Fibroblast of pulmonary artery (primary cell): ENCODE results near the gene PNPLA2.

Experiments used
- DNase-seq: peaks from one replicate; pipeline ENCODE4 v3.0.0-alpha.2; 2010; ENCODE audit warnings: low read depth
- H3K4me3 ChIP-seq: replicated peaks from 2 replicates; pipeline ENCODE4 v1.5.1; 2011; ENCODE audit warnings: low read depth, mild to moderate bottlenecking, control low read depth, low read length, moderate library complexity
- TF ChIP-seq, protein P1 (sequence below): IDR thresholded peaks from 2 replicates; pipeline ENCODE4 v1.5.1; 2011; ENCODE audit warnings: mild to moderate bottlenecking, control low read depth, low read length, inconsistent platforms; ENCODE audit errors: missing control alignments

PNPLA2 gene

DNA sequence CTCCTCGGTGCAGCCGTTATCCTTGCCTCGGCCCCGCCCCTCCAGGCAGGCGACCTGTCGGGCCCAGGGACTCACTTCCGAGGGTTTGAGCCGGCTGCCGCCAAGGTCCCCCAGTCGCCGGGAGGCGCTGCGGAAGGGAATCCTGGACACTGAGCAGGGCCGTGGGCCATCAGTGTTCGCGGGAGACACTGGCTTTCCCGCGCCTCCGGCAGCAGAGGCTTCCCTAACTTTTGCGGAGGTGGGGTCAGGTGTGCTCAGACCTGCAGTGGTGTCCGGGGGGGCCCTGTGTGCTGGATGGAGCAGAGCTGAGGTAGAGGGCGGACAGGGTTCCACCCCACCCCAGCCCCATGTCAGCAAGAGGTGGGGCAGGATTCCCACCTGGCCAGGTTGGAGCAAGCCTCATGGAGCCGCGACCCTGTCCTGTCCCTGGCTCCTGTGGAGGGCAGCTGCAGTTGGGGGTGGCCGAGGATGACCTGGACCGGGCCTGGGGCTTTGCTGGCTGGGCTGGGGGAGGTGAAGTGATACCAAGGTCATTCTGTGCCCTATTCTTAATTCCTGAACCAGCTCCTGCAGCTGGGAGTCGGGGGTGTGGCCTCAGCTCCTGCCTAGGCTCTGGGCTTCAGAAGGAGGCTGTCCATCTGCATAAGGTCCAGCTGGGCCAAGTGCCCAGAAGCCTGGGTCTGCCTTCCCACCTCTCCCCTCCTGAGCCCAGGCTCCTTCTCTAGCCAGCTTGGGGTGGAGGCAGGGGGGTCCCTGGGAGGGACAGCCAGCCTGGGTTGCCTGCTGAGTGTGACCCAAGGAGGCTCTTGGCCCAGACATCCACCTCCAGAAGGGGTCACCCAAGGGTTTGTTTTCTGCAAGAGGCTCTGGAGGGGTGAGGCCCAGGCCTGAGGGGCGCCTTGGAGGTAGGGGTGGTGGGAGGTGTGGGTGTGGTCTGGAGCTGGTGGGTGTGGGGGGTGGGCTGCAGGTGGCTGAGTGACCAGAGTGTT is 32.4 kb downstream of the PNPLA2 start:
- no peak overlapping the region for H3K4me3 ChIP-seq
- TF ChIP-seq, protein P1, sequence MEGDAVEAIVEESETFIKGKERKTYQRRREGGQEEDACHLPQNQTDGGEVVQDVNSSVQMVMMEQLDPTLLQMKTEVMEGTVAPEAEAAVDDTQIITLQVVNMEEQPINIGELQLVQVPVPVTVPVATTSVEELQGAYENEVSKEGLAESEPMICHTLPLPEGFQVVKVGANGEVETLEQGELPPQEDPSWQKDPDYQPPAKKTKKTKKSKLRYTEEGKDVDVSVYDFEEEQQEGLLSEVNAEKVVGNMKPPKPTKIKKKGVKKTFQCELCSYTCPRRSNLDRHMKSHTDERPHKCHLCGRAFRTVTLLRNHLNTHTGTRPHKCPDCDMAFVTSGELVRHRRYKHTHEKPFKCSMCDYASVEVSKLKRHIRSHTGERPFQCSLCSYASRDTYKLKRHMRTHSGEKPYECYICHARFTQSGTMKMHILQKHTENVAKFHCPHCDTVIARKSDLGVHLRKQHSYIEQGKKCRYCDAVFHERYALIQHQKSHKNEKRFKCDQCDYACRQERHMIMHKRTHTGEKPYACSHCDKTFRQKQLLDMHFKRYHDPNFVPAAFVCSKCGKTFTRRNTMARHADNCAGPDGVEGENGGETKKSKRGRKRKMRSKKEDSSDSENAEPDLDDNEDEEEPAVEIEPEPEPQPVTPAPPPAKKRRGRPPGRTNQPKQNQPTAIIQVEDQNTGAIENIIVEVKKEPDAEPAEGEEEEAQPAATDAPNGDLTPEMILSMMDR: no peak
- no peak for DNase-seq

DNA sequence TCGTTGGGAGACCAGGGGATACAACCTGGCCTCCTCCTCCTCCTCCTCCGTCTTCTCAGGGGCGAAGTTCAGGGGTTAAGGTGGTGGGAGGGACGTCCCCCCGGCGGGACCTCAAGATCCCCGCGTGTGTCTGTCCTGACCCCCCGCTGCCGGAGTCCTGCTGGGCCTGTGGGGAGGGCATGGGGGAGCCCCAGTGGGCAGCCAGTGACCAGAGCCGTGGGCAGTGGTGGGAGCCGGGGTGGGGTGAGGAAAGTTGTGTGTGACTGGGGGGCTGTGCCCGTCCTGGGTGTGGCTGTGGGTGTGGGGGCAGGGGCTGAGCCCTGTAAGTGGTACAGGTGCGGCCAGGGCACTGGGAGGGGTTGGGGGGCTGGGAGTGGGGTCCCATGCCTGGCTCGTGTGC is 34.0 kb downstream of the PNPLA2 start:
- DNase-seq: no peak
- no peak overlapping the region for H3K4me3 ChIP-seq
- TF ChIP-seq, protein P1: no peak

DNA sequence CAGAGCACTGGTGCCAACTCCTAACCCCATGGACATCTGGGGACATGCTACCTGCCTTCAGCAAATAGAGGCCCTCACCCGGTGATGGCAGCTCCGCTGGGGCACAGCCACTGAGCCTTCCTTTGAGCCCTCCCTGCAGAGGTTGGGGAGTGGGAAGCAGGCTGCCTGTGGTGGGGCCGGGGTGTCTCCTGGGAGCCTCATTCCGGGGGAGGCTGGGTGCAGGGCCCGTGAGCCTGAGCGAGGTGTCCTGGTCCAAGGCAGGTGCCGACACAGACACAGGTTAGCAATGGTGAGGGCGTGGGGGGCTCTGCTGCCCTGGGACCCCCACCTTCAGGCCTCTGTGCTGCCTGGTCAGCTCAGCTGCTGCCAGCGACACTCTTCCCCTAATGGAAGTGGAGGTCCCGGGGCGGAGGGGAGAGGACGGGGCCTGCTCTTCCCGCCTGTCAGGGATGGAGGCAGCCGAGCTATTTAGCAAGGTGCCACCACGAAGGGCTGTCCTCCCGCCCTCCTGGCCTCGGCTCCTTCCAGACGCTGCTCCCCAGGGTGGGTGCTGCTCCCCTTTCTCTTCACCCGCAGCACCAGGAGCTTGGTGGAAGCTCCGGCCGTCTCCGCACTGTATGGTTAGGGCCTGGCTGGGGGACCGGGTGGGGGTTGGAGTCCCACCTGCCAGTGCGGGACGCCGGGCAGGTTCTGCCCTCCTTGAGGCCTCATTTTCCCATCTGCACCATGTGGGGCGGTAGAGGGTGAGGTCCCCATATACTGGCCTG is 35.2 kb downstream of the PNPLA2 start:
- no peak for DNase-seq
- TF ChIP-seq, protein P1: no peak
- no peak overlapping the region for H3K4me3 ChIP-seq

DNA sequence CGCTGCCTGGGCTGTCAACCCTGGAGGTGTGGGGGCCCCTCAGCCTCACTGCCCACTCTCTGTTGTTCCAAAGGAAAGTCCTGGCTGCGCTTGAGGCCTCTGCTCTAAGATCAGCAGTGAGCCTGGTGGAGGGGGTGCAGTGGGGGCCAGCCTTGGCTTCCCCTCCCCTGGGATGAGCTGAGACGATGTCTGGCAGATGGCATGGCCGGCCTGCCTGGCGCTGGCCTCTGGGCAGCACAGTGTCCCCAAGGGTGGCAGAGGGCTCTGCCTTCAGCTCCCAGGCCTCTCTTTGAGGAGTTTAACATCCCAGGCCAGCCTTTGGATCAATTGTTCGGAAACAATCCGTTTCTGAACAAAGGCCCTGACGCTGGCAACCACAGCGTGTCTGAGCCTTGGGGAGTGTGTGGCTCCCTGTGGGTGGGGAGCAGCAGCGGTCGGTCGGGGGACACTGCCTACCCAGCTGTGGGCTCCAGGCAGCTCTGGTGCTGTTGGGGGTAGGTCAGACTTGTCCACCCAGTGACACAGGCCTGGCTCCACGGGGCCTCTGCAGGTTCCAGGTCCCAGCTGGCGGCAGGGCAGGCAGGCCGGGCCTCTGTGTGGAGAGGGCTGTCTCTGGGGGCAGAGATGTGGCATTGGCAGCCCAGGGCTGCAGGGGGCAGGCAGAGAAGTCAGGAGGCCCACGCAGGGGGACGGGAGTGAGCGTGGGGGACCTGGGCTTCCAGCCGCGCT is 36.1 kb downstream of the PNPLA2 start:
- no peak overlapping the region for H3K4me3 ChIP-seq
- DNase-seq: no peak
- TF ChIP-seq, protein P1: no peak

DNA sequence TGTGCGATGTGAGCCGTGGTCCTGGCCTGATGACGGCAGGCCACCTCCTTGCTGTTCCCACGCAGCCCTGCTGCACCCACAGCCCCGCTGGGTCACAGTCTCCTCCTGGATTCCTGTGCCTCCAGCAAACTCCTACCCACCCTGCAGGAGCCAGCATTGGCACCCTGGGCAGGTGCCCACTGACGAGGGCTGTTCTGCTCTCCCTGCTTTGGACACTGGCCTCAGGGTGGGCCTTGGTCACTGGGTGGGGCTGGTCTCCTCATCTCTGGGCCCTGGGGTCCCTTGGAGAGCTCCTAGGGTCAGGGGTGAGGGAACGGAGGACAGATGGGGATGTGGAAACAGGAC is 36.6 kb downstream of the PNPLA2 start:
- H3K4me3 ChIP-seq: no peak overlapping the region

DNA sequence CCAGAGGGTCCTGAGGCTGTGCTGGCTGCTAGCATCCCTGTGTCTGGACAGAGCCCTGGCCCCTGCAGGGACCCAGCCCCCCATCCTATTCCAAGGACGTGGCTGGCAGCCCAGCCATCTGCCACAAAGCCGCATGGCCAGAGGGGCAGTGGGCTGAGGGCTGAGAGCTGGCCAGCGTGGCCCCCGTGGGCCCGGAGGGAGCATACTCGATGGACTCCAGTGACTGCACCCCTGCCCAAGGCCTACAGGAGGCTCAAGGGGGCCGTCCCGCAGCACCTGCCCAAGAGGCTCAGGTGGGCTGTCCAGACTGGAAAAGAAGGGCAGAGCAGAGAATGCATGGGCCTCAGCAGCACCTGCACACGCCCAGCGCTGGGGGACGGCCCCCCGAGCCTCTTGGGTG is 37.1 kb downstream of the PNPLA2 start:
- no peak overlapping the region for H3K4me3 ChIP-seq
- no peak for DNase-seq
- TF ChIP-seq, protein P1: no peak

More for the DNA sequence above, 36.6 kb downstream of the PNPLA2 start:
- DNase-seq: no peak
- TF ChIP-seq, protein P1: no peak
